ENCODE results near the gene SHH. TPM values are rescaled to one million over a fixed set of nuclear protein-coding genes. Genes with fewer than 3 reads are reported as not detected.

The SHH gene
- total RNA-seq, 2 experiments from 2014 or later: not detected

GRCh38 chr7:155813546-155814315 lies 1.5 kb upstream of the SHH start:
- CTCF ChIA-PET: no interaction called here
- POLR2A ChIA-PET: no interaction called here
- H3K27ac Mint-ChIP-seq: no peak overlapping the region
- H3K4me3 Mint-ChIP-seq: no peak overlapping the region
- H3K9me3 Mint-ChIP-seq: no peaks in the 10 kb centered on the region
- H3K36me3 Mint-ChIP-seq (ENCODE audit: low read depth): no peaks in the 10 kb centered on the region
- DNase-seq: no peak
- H3K4me1 Mint-ChIP-seq: peaks cover 11% of the 10 kb centered on the region
- peaks cover 55% of the 10 kb centered on the region for H3K27me3 Mint-ChIP-seq

GRCh38 chr7:155813125-155813524 lies 862 bp upstream of the SHH start:
- Mint-ChIP-seq H3K4me3 (no peak overlapping the region), H3K27me3 (peaks cover 56% of the 10 kb centered on the region), H3K4me1 (peaks cover 11% of the 10 kb centered on the region), H3K27ac (no peak overlapping the region), H3K9me3 (no peaks in the 10 kb centered on the region), H3K36me3 (ENCODE audit: low read depth) (no peaks in the 10 kb centered on the region)
- POLR2A ChIA-PET: no interaction called here
- CTCF ChIA-PET: no interaction called here
- DNase-seq: no peak

- ChIA-PET POLR2A (no interaction called here), CTCF (no interaction called here)
- H3K27me3 Mint-ChIP-seq: peaks cover 72% of the 10 kb centered on the region
- peaks cover 23% of the 10 kb centered on the region for H3K4me1 Mint-ChIP-seq
- no peak for DNase-seq
- no peak overlapping the region for H3K4me3 Mint-ChIP-seq
- no peaks in the 10 kb centered on the region for H3K9me3 Mint-ChIP-seq
- no peak overlapping the region for H3K27ac Mint-ChIP-seq
- H3K36me3 Mint-ChIP-seq (ENCODE audit: low read depth): no peaks in the 10 kb centered on the region
Observed at GRCh38 chr7:155811560-155811894, 736 bp downstream of the SHH start.

- H3K9me3 Mint-ChIP-seq: no peaks in the 10 kb centered on the region
- DNase-seq: no peak
- H3K36me3 Mint-ChIP-seq (ENCODE audit: low read depth): no peaks in the 10 kb centered on the region
- peaks cover 26% of the 10 kb centered on the region for H3K4me1 Mint-ChIP-seq
- no peak overlapping the region for H3K27ac Mint-ChIP-seq
- H3K27me3 Mint-ChIP-seq: peaks cover 76% of the 10 kb centered on the region
- ChIA-PET POLR2A (no interaction called here), CTCF (no interaction called here)
- H3K4me3 Mint-ChIP-seq: no peak overlapping the region
Observed at GRCh38 chr7:155810770-155811559, 1.3 kb downstream of the SHH start.

GRCh38 chr7:155809947-155810769 lies 2.1 kb downstream of the SHH start:
- no peaks in the 10 kb centered on the region for H3K36me3 Mint-ChIP-seq (ENCODE audit: low read depth)
- no peak overlapping the region for H3K27ac Mint-ChIP-seq
- peaks cover 72% of the 10 kb centered on the region for H3K27me3 Mint-ChIP-seq
- ChIA-PET CTCF (no interaction called here), POLR2A (no interaction called here)
- no peak overlapping the region for H3K4me3 Mint-ChIP-seq
- no peak for DNase-seq
- peaks cover 24% of the 10 kb centered on the region for H3K4me1 Mint-ChIP-seq
- H3K9me3 Mint-ChIP-seq: no peaks in the 10 kb centered on the region

GRCh38 chr7:155809332-155809946 lies 2.8 kb downstream of the SHH start:
- peak overlapping the region; percentile 72 for H3K27ac Mint-ChIP-seq
- POLR2A ChIA-PET: no interaction called here
- H3K9me3 Mint-ChIP-seq: no peaks in the 10 kb centered on the region
- CTCF ChIA-PET: no interaction called here
- peaks cover 74% of the 10 kb centered on the region for H3K27me3 Mint-ChIP-seq
- peaks cover 25% of the 10 kb centered on the region for H3K4me1 Mint-ChIP-seq
- no peak for DNase-seq
- no peaks in the 10 kb centered on the region for H3K36me3 Mint-ChIP-seq (ENCODE audit: low read depth)
- H3K4me3 Mint-ChIP-seq: no peak overlapping the region

GRCh38 chr7:155808549-155809331 lies 3.5 kb downstream of the SHH start:
- no peaks in the 10 kb centered on the region for H3K36me3 Mint-ChIP-seq (ENCODE audit: low read depth)
- no peak for DNase-seq
- H3K9me3 Mint-ChIP-seq: no peaks in the 10 kb centered on the region
- ChIA-PET POLR2A (no interaction called here), CTCF (interaction anchor here (0.5 to 0.6 kb wide), 4 partner anchors 11 to 1612 kb away, joined by 3 read pairs; no protein-coding TSS in a partner anchor)
- no peak overlapping the region for H3K4me3 Mint-ChIP-seq
- peak overlapping the region; percentile 72 for H3K27ac Mint-ChIP-seq
- H3K27me3 Mint-ChIP-seq: peaks cover 72% of the 10 kb centered on the region
- H3K4me1 Mint-ChIP-seq: peaks cover 27% of the 10 kb centered on the region

- ChIA-PET POLR2A (no interaction called here), CTCF (interaction anchor here (0.5 to 0.6 kb wide), 2 partner anchors 349 to 1613 kb away, joined by 3 read pairs; no protein-coding TSS in a partner anchor)
- no peak for DNase-seq
- Mint-ChIP-seq H3K27me3 (peaks cover 69% of the 10 kb centered on the region), H3K4me1 (peaks cover 29% of the 10 kb centered on the region), H3K27ac (no peak overlapping the region), H3K9me3 (no peaks in the 10 kb centered on the region), H3K4me3 (no peak overlapping the region), H3K36me3 (ENCODE audit: low read depth) (peaks cover 1% of the 10 kb centered on the region)
Observed at GRCh38 chr7:155807789-155808548, 4.3 kb downstream of the SHH start.

- H3K9me3 Mint-ChIP-seq: no peaks in the 10 kb centered on the region
- CTCF ChIA-PET: no interaction called here
Observed at GRCh38 chr7:155807065-155807671, 5.1 kb downstream of the SHH start.

GRCh38 chr7:155806096-155806871 lies 6.0 kb downstream of the SHH start:
- no peak for DNase-seq
- Mint-ChIP-seq H3K9me3 (no peaks in the 10 kb centered on the region), H3K27ac (no peak overlapping the region), H3K4me3 (no peak overlapping the region), H3K27me3 (peaks cover 60% of the 10 kb centered on the region), H3K36me3 (ENCODE audit: low read depth) (peaks cover 1% of the 10 kb centered on the region), H3K4me1 (peaks cover 22% of the 10 kb centered on the region)
- ChIA-PET POLR2A (no interaction called here), CTCF (interaction anchor here (1.0 kb wide), 1 partner anchor 57 kb away, joined by 3 read pairs; no protein-coding TSS in a partner anchor)

More at GRCh38 chr7:155807065-155807671, 5.1 kb downstream of the SHH start:
- no peak overlapping the region for H3K27ac Mint-ChIP-seq
- H3K36me3 Mint-ChIP-seq (ENCODE audit: low read depth): peaks cover 1% of the 10 kb centered on the region
- H3K4me3 Mint-ChIP-seq: no peak overlapping the region
- peaks cover 66% of the 10 kb centered on the region for H3K27me3 Mint-ChIP-seq
- no peak for DNase-seq
- POLR2A ChIA-PET: no interaction called here
- H3K4me1 Mint-ChIP-seq: peaks cover 29% of the 10 kb centered on the region

GRCh38 chr7:155805826-155806095 lies 6.5 kb downstream of the SHH start:
- Mint-ChIP-seq H3K4me3 (no peak overlapping the region), H3K27me3 (peaks cover 60% of the 10 kb centered on the region), H3K36me3 (ENCODE audit: low read depth) (peaks cover 1% of the 10 kb centered on the region), H3K4me1 (peaks cover 22% of the 10 kb centered on the region), H3K9me3 (no peaks in the 10 kb centered on the region), H3K27ac (no peak overlapping the region)
- no peak for DNase-seq
- POLR2A ChIA-PET: no interaction called here
- CTCF ChIA-PET: interaction anchor here (0.6 to 1.0 kb wide), 2 partner anchors 58 to 184 kb away, joined by 3 to 4 read pairs; no protein-coding TSS in a partner anchor
